ENCODE results near the gene CNOT1.
A peak's percentile ranks its signal among the peaks of the same experiment; 100 is the strongest.
"Not testable (repeated sequence)": the region's sequence is repeated elsewhere in the genome, so short reads cannot be mapped to it uniquely, and the experiment has no call there.

CNOT1 gene

DNA sequence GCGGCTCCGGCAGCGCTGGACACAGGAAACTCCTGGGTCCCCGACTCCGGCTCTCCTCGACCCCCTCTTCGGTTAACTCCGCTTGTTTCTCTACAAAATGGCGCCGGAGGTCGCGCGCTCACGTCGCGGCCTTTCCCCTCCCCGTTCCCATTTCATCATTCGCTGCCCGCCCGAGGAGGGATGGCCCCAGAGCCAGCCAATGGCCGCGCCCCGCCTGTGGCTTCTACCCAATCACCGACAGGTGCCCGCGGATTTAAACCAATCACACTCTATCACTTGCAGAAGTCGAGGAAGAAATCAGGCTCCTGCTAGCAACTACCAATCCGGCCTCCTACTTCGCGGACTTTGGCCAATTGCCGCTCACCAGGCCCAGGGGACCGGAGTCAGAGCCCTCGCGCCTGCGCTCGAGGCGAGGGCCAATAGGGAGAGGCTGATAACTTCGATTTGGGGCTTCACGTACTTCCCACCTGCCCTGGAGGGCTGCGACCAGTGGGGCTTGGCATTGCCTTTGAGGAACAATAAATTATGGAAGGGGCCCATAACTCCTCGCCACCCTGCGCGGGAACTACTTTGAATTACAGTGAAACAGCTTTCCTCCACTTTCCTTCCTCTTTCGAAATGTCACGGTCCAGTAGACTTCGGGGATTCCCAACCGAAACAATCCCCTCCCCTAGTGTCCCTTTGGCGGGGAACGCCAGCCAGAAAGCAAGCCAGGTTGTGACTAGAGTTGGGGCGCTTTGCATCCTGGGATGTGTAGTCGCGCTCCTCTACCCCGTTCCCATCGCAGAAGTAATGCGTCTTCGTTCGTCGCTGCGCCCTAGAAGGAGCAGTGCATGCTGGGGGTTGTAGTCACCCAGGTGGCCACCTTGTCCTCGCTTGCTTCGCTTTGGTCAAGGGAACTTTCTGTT lies at the start of gene CNOT1:
TSS of gene CNOT1 (minus strand) at position 94 of the 908 bp plus-strand sequence. CDS start 30,489 bp downstream, outside the sequence.
- peak; percentile 98 for DNase-seq

DNA sequence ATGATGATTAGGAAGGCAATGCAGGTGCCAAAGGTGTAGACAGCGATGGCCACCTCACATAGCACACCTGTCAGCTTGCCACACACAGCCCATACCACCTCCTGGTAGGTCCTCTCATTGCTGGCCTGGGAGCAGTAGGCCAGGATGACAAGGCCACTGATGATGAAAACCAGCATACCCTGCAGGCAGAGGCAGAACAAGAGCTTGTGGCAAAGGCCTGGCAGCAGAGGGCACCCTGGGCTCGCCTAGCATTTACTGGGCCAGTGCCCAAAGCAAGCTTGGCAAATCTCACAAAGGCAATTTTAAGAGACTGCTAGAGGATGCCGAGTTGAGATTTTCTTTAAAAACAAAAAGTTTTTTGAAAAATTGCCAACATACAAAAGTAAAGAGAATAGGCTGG lies 49.1 kb upstream of the CNOT1 start:
- DNase-seq = no peak

DNA sequence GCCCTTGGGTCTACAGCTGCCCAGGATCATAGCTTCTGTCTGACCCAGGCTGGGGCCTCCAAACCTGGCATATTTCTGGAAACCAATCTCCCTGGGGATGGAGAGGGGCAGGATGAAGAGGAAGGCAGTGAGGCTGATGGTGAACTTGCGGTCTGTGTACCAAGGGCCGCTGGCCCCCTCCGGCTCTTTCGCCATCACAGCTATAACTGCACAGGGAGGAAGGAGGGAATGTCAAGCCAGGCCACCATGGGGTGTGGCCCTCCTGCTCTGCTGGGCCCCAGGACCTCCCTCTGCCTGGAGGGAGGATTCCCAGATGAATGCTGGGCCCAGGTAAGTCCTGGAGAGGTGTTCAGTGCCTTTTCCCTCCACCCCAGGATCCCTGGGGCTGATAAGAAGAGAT lies 48.6 kb upstream of the CNOT1 start:
- DNase-seq = no peak

DNA sequence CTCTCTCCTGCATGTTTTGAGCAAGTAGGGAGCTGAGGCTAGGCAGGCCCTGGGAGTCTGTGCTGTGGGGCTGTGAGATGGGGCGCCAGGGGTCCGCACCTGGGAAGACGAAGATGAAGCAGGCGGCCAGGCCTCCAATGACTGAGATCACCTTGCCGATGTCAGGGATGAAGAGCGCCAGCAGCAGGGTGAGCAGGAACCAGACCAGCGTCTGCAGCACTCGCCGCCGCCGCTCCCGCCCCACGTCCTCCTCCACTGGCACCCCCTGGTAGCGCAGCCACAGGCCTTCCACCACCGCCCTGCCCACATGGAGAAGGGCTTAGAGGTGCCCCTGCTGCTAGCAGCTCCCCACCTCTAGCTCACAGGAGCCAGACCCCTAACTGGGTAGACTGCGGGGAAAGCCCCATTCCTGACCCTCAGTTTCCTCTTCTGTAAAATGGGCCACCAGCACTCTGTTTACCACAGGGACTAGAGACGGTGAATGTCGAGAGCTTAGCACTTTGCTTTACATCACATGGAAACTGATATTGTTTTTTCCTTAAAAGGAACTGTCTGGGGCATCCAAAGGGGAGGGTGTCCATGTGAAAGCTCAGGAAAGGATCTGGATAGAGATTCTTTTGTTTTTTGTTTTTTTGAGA lies 41.4 kb upstream of the CNOT1 start:
- DNase-seq = no peak

DNA sequence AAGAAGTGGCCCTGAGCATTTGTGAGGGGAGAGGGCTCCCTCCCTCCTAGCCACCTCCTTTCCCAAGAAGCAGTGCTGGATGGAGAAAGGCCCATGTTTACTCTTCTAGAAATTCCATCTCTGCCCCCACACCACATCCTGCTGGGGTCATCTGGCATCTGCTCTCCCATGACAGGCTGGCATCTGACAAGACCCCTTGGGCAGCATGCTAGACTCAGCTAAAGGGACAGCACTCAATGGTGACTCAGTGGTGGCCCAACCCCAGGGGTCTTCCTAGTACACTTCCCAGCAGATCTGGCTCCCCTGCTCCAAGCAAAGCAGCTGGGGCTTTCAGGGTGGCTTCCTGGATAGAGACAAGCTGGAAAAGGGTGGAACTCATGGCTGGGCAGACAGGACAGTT lies 40.6 kb upstream of the CNOT1 start:
- DNase-seq = no peak

DNA sequence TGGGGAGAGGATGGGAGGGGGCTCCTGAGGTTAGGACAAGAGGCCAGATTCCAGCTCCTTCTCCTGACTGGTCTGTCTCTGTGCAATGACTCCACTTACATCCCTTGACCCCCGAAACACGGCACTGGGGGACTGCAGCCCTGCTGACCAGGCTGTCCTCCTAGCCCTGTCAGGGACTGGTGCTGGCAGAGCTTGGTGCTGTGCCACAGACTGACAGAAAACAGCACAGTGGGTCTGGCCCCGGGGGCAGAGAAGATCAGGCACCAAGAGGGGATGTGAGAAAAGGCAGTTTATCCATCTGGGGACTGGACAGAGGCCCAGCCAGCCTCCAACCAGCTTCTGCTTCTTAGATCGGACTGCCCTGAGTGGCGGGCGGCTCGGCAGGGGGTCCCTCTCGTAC lies 35.6 kb upstream of the CNOT1 start:
- DNase-seq = no peak

DNA sequence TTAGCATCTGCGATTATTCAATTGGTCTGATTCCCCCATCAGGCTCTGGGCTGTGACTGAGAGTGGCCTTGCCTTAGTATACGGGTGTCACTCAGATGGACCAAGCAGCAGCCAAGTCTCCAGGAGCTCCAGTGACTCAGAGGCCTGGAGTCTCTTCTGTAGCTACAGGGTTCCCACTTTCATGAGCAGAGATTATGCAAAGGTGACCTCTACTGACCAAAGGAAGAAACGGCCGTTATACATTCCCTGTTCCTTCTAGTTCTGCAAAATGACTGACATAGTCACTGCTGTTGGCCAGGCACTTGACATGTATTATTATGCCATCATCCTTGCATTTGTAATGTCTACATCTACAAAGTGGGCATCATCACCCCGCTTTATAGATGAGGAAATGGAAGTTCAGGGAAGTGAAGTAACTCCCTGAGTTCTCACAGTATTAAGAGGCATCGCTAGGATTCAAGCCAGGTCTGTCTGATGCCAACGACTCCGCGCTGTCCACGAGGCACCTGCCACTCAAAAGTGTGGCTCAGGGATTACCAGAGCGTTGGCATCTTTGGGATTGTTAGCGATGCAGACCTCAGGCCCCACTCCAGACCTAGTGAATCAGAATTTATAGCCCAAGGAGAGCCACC lies 31.7 kb upstream of the CNOT1 start:
- DNase-seq = no peak

DNA sequence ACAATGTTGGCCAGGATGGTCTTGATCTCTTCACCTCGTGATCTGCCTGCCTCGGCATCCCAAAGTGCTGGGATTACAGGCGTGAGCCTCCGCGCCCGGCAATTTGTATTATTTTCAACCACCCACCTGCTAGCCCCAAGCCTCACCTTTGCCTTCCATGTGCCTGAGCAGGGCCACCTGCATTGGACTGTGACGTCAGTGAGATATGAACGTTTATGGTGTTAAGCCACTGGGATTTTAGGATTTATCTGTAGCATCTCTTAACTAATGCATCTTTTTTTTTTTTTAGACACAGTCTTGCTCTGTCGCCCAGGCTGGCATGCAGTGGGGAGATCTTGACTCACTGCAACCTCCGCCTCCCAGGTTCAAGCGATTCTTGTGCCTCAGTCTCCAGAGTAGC lies 30.3 kb upstream of the CNOT1 start:
- DNase-seq = not testable (repeated sequence)

DNA sequence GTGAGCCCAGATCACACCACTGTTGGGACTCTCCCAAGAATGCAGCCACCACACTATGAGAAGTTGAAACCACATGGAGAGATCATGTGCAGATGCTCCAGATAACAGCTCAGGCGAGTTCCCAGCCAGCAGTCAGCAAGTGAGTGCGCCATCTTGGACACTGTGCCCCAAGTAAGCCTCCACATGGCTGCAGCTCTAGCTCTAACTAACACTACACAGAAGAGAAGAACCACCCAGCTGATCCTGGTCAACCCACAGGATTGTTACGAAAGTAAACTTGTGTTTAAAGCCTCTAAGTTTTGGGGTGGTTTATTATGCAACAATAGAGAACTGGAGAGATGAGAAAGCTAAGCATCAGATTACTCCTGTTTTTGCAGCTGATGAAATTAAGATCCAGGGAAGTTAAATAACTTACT lies 29.2 kb upstream of the CNOT1 start:
- no peak for DNase-seq

DNA sequence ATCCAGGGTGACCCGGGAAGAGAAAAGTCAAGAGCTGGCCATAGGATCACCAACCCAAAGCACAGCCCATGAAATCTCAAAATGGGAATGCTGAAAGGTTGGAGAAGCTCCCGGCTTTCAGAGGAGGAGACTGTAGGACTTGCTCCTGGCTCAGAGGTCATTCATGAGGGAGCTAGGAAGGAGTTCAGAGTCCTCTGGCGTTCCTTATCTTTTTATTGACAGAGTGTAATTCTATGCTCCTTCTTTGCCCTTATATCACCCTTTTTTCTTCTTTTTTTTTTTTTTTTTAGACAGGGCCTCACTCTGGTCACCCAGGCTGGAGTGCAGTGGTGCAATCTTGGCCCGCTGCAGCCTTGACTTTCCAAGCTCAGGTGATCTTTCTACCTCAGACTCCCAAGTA lies 27.3 kb upstream of the CNOT1 start:
- DNase-seq = no peak

DNA sequence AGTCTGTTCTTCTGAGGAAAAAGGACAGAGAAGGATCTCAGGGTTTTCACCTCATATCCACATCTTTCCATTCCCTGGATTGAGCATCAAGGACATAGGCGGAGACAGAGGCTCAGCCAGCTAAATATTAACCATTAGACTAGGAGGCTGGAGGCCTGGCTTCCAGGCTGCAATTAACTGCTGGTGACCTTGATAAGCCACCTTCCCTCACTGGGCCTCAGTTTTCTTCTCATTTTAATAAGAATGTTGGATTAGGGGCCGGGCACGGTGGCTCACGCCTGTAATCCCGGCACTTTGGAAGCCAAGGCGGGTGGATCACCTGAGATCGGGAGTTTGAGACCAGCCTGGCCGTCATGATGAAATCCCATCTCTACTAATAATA lies 25.6 kb upstream of the CNOT1 start:
- no peak for DNase-seq

DNA sequence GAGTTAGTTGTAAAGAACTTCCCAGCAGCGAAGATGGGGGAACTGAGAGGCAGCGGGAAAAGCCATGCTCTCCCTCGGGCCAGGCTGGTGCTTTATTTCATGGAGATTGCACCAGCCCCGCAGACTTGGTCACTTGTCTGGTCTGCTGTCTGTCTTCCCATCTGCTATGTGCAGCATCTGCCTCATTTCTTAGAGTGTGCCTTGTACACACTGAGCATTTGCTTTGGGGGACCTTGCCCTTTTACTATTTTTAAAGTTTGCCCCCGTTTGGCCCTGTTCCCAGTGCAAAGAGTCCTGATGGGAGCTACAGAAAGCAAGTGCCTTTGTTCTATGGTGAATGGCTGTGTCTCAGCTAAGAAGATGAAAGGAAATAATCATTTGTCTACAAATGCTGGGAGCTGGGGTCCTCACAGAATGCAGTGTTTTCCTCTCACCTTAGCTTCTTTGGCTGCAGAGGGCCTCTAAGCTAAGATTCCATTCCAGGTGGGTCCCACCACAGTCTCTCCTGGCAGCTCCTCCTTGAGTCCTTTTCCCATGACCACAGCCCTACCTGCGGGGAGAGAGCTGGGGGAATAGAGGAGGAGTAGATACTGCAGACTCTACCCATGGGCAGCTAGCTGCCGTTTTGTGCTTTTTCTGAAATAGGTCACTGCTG lies 25.1 kb upstream of the CNOT1 start:
- DNase-seq = no peak

DNA sequence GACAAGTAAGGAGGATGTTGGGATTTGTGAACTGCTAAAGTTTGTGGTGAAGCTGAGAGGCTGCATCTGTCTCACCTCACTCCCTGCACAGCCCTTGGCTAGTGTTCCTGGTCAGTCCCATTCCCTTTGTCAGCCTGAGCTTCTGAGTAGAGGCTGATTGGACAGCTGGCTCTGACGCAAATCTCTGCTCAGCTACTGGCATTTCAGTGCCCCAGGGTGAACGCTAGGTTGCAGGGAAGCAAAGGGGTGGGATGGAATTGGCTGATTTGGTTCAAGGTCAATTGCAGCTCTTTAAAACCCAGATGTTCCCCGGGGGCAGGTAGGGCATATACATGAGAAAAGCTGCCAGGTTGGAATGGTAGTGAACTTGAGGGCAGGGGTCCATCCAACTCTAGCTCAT lies 23.1 kb upstream of the CNOT1 start:
- DNase-seq = no peak

DNA sequence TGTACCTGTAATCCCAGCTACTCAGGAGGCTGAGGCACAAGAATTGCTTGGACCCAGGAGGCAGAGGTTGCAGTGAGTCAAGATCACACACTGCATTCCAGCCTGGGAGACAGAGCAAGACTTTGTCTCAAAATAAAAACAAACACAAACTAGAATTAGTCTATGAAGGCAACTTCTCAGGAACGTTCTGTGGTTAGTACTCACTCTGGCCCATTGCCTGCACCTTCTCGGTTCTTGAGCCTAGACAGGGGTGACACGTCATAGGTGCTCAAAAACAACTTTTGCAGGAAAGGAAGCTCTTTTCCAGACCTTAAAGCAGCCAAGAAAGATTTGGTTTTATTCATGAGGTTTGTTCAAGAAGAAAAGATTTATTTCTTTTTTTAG lies 22.3 kb upstream of the CNOT1 start:
- no peak for DNase-seq

DNA sequence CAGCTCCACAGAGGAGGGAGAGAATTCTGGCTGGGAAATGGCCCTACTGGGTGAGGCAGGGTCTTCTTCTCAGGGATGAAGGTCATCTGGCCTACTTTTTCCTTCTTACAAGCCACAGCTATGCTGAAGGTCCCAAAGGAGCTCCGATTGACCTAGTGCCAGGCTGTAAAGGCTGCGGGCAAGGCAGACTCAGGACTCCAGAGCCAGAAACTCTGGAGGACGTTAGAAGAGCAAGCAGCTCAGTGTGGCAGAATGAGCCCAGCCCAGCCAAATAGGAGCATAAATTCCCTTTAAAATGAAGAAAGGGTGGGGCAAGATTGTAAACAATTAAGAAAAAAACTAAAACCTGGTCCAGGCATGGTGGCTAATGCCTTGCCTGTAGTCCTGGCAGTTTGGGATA lies 20.1 kb upstream of the CNOT1 start:
- no peak for DNase-seq

DNA sequence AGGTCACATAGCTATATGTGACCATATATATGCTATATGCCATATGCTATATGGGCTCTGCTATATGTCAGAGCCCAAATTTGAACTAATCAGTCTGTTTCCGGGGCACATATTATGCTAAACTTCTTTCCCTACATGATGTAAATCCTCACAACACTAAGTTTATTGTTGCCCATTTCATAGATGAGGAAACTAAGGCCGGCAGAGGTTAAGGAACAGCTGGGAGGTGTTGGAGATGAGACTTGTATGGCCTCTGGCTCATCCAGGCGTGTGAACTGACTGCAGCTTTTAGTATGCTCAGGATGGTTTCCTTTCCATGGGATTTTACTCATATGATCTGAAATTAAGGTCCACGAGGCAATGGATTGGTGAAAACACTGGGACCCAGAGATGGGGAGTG lies 17.5 kb upstream of the CNOT1 start:
- DNase-seq = no peak

DNA sequence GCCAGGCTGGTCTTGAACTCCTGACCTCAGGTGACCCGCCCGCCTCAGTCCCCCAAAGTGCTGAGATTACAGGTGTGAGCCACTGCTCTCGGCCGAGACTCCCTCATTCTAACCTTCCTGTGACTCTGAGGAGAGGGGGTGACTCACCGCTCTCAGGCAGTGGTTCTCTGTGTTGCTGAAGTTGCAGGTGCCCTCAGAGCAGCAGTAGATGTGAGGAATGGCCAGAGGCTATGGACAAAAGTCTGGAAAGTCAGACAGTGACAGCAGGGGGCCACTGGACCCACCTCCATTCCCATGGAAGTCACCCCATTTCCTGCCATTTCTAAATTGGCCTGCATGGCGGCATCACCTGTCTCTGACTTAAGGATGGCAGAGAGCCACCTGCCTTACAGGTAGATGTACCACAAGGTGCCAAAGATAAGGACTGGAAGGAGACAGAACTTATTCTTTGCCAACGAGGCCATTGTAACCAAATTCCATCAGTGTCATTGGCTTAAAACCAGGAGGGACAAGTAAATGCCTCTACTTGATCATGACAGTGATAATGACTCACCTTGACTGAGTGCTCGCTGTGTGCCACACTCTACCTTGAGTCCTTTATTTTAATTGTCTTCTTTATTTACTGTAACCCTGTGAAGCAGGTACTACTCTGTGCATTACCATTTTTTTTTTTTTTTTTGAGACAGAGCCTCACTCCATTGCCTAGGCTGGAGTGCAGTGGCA lies 15.3 kb upstream of the CNOT1 start:
- DNase-seq = no peak

DNA sequence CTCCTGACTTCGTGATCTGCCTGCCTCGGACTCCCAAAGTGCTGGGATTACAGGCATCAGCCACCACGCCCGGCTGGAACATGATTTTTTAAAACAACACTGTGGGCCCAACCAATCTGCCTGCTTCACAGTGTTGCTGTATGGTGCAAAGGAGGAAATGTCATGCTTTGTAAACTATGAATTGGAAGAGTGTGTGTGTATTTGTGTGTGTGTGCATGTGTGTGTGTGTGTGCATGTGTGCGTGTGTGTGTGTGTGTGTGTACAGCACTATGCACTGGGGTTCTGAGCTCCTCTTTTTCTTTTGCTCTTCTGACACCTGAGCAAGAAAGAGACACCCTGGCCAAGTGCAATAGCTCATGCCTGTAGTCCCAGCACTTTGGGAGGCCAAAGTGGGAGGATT lies 14.5 kb upstream of the CNOT1 start:
- DNase-seq = no peak

DNA sequence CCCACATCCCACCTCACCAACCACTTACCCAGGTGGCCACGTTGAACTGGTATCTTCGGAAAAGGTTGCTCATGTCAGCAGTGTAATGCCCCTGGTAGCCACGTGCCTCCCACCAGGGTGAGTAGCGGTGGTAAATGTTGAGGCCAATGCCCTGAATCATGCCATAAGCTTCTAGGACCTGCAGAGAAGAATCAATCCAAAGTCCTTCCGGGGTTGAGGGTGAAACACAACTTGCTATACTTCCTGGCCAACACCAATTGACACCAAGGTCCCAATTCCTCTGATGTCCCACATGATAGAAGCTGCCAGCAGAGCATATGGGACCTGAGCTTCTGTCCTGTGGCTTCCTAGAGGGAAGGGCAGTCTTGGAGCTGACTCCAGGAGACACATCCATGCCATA lies 11.3 kb upstream of the CNOT1 start:
- DNase-seq = no peak

DNA sequence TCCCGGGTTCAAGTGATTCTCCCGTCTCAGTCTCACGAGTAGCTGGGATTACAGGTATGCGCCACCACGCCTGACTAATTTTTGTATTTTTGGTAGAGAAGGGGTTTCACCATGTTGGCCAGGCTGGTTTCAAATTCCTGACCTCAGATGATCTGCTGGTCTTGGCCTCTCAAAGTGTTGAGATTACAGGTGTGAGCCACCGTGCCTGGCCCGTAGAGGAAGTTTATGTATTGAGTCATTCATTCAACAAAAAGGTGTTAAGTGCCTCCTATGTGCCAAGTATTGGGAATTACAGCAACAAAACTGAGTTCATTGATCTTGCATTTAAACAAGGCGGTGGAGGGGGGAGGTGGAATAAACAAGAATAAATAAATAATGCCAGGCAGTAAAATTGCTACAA lies 10.2 kb upstream of the CNOT1 start:
- no peak for DNase-seq

DNA sequence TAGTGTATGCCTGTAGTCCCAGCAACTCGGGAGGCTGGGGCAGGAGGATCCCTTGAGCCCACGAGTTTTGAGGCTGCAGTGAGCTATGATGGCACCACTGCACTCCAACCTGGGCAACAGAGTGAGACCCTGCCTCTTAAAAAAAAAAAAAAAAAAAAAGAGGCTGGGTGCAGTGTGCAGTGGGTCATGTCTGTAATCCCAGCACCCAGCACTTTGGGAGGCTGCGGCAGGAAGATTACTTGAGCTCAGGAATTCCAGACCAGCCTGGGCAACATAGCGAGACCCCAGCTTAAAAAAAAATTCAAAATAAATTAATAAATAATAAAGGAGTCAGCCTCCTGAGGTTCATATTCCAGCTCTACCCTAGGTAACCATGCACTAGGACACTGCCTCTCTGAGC lies 9.6 kb upstream of the CNOT1 start:
- no peak for DNase-seq

DNA sequence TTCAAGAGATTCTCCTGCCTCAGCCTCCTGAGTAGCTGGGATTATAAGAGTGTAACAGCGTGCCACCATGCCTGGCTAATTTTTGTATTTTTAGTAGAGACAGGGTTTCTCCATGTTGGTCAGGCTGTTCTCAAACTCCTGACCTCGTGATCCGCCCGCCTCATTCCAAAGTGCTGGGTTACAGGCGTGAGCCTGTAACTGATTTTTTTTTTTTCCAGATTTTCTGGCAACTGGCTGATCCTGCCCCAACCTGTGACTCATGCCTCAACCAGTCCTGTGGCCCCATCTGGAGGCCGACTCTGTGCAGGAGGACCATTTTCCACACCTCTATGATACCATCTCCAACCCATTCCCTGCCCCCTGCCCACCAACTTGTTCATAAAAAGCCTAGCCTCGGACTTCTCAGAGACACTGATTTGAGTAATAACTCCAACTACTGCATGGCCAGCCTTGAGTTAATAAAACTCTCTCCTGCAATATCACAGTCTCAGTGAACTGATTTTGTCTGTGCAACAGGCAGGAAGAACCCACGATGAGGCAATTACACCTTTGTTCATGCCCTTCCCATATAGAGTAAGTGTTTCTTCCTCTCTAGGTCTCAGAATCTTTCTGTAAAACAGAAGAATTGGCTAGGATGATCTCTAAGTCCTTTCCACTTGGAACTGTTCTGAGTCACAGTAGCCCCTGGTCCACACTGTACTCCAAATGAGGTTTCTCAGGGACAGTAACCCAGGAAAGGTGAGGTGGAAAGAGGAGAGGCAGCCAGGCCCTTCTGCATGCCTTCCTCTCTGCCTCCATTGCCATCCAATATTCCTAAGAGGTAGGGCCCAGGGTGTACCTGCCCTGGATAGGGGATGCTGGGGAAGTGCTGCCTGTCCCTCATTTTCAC lies 8.8 kb upstream of the CNOT1 start:
- no peak for DNase-seq
